ENCODE data around the gene TMEM150A. TPM values are rescaled to one million over a fixed set of nuclear protein-coding genes. Genes with fewer than 3 reads are reported as not detected.

TMEM150A gene
- total RNA-seq, 1 donor from 2014 or later: 9.2 TPM

DNA sequence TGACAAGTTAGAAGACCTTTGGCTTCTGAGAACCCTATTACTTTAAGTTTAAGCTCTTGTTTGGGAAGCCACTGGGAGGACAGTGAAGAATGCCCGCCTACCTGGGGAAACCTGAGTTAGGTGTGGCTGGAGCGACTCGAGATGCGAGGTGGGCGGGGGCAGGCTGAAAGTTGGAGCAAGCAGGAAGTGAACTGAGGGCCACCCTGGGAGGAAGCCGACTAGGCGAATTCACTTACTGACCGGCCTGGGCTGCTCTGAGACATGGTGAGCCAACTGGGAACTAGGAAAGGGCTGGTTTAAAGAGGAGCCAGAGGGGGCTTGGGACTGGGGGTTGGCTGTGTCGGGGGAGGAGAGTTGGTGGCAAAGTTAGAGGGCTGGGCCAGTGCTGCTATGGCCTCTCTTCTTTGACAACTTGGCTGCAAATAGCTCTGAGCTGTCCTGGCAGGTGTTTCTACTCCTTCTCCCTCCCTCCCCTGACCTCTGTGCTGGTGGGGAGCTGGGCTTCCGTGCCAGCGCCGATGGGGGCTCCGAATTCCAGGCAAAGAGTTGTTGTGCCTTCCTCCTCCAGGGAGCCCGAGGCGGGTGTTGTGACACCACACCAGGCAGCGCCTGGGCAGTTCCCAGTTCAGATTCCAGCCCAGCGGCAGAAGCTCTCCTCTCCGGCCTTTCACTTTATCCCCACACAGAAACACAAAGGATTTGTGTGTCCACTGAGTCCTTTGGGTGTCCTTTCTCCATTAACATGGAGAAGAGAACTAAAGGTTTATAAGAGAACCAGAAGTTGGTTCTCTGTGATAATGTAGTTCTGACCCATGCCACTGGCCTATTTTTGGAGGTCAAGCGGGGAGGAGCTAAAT, 24.9 kb downstream of the TMEM150A start, which contains the start of gene VAMP8:
Gene VAMP8, plus strand, starts transcription at position 201 of the 857 bp plus-strand sequence. Its CDS starts 61 bp downstream, at position 262.
- H3K4me3 ChIP-seq (ENCODE audit: low read depth, low read length): peak within 1 kb of the TSS; percentile 72
- peak; percentile 82 for DNase-seq (ENCODE audit: low read depth)
- H3K27me3 ChIP-seq (ENCODE audit: control insufficient read depth, insufficient read depth, low read length): no peaks in the 10 kb centered on the region
- no peak for FAIRE-seq
- peaks cover 8% of the 10 kb centered on the region for H3K36me3 ChIP-seq (ENCODE audit: control insufficient read depth, insufficient read depth, low read length)
- TF ChIP-seq, protein P1, sequence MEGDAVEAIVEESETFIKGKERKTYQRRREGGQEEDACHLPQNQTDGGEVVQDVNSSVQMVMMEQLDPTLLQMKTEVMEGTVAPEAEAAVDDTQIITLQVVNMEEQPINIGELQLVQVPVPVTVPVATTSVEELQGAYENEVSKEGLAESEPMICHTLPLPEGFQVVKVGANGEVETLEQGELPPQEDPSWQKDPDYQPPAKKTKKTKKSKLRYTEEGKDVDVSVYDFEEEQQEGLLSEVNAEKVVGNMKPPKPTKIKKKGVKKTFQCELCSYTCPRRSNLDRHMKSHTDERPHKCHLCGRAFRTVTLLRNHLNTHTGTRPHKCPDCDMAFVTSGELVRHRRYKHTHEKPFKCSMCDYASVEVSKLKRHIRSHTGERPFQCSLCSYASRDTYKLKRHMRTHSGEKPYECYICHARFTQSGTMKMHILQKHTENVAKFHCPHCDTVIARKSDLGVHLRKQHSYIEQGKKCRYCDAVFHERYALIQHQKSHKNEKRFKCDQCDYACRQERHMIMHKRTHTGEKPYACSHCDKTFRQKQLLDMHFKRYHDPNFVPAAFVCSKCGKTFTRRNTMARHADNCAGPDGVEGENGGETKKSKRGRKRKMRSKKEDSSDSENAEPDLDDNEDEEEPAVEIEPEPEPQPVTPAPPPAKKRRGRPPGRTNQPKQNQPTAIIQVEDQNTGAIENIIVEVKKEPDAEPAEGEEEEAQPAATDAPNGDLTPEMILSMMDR (IDR thresholded peaks at IDR 0.05; ENCODE audit: insufficient read depth, low read length, severe bottlenecking): no peak

DNA sequence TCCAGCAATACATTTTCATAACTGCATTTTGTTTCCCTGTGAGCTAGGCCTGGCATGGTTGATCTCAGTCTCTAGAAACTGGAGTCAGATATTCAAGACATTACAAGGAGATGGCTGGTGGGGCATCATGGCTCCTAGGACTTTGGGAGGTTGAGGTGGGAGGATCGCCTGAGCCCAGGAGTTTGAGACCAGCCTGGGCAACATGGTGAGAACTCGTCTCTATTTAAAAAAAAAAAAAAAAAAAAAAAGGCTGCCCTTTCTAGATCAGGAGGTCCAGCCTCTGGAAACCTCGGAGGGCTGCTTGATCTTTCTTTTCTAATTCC, 25.5 kb downstream of the TMEM150A start:
- Histone ChIP-seq H3K36me3 (ENCODE audit: control insufficient read depth, insufficient read depth, low read length) (peaks cover 8% of the 10 kb centered on the region), H3K27me3 (ENCODE audit: control insufficient read depth, insufficient read depth, low read length) (no peaks in the 10 kb centered on the region), H3K4me3 (ENCODE audit: low read depth, low read length) (no peak overlapping the region)
- no peak for FAIRE-seq
- no peak for DNase-seq (ENCODE audit: low read depth)
- TF ChIP-seq, protein P1 (IDR thresholded peaks at IDR 0.05; ENCODE audit: insufficient read depth, low read length, severe bottlenecking): no peak

GRCh38 chr2:85575739-85576138, 26.8 kb downstream of the TMEM150A start:
- no peaks in the 10 kb centered on the region for H3K27me3 ChIP-seq (ENCODE audit: control insufficient read depth, insufficient read depth, low read length)
- DNase-seq (ENCODE audit: low read depth) (no peak), FAIRE-seq (no peak)
- H3K36me3 ChIP-seq (ENCODE audit: control insufficient read depth, insufficient read depth, low read length): peaks cover 3% of the 10 kb centered on the region
- TF ChIP-seq, protein P1 (IDR thresholded peaks at IDR 0.05; ENCODE audit: insufficient read depth, low read length, severe bottlenecking): no peak
- H3K4me3 ChIP-seq (ENCODE audit: low read depth, low read length): no peak overlapping the region

DNA sequence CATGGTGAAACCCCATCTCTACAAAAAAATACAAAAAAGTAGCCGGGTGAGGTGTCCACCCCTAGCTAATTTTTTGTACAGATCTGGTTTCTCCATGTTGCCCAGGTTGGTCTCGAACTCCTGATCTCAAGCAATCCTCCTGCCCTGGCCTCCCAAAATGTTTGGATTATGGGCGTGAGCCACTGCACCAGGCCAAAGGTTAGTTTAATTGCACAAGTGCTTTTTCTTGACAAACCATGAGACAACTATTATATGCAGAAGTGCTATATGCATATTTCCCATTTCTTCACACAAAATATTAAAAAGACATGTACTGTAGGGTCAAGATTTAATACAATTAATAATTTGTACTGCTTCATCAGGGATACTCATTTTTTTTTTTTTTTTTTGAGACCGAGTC, 36.2 kb downstream of the TMEM150A start:
- FAIRE-seq: no peak
- Histone ChIP-seq H3K36me3 (ENCODE audit: control insufficient read depth, insufficient read depth, low read length) (no peaks in the 10 kb centered on the region), H3K27me3 (ENCODE audit: control insufficient read depth, insufficient read depth, low read length) (no peaks in the 10 kb centered on the region), H3K4me3 (ENCODE audit: low read depth, low read length) (no peak overlapping the region)
- TF ChIP-seq, protein P1 (IDR thresholded peaks at IDR 0.05; ENCODE audit: insufficient read depth, low read length, severe bottlenecking): no peak
- DNase-seq (ENCODE audit: low read depth): no peak

GRCh38 chr2:85564144-85564563, 38.3 kb downstream of the TMEM150A start:
- Histone ChIP-seq H3K4me3 (ENCODE audit: low read depth, low read length) (no peak overlapping the region), H3K36me3 (ENCODE audit: control insufficient read depth, insufficient read depth, low read length) (no peaks in the 10 kb centered on the region), H3K27me3 (ENCODE audit: control insufficient read depth, insufficient read depth, low read length) (no peaks in the 10 kb centered on the region)
- TF ChIP-seq, protein P1 (IDR thresholded peaks at IDR 0.05; ENCODE audit: insufficient read depth, low read length, severe bottlenecking): no peak
- FAIRE-seq (no peak), DNase-seq (ENCODE audit: low read depth) (no peak)

Data from bronchial epithelial cell (primary cell).